ENCODE results near the gene UPK2. TPM values are rescaled to one million over a fixed set of nuclear protein-coding genes. Genes with fewer than 3 reads are reported as not detected.

Gene UPK2
- polyA plus RNA-seq, 3 donors from 2014 or later: 0.81 to 1.4 TPM; not detected in 1

DNA sequence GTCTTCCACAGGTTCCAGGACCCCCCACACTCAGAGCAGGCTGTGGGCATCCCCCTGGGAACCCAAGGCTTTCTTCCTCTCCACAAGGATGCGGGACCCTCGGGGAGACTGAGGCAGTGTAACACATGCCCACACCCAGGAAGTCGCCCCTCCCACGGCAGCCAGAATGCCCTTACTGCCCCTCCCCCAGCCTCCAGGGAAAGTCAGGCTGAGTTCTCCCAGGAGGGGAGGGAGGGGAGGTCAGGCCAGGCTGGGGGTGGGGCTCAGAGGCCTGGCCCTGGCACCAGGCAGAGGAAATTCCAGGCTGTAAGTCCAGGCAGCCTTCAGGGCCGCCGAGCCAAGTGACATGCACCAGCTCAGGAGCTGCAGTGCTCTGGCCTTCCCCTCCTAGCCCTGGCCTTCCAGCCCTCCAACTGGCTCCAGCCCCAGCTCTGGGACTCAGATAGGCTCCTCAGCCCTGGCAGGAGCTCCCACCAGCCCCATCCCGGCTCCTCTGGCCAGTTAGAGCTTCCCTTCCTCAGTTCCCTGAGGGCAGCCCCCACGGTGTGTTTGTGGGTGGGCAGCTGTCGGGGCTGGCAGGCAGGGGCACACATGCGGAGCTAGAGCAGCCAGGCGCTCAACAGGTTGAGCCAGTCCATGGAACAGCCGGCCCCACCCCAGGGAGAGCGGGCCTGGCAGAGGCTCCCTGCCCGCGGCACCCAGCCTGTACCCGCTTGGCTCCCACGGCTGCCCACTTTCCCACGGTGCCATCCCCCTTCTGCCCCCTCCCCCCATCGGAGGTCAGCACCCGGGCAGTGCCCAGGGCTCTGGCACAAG is 34.0 kb upstream of the UPK2 start:
- DNase-seq: no peak
- peak overlapping the region; percentile 92 to 99 (median 95) for H3K4me3 Mint-ChIP-seq

DNA sequence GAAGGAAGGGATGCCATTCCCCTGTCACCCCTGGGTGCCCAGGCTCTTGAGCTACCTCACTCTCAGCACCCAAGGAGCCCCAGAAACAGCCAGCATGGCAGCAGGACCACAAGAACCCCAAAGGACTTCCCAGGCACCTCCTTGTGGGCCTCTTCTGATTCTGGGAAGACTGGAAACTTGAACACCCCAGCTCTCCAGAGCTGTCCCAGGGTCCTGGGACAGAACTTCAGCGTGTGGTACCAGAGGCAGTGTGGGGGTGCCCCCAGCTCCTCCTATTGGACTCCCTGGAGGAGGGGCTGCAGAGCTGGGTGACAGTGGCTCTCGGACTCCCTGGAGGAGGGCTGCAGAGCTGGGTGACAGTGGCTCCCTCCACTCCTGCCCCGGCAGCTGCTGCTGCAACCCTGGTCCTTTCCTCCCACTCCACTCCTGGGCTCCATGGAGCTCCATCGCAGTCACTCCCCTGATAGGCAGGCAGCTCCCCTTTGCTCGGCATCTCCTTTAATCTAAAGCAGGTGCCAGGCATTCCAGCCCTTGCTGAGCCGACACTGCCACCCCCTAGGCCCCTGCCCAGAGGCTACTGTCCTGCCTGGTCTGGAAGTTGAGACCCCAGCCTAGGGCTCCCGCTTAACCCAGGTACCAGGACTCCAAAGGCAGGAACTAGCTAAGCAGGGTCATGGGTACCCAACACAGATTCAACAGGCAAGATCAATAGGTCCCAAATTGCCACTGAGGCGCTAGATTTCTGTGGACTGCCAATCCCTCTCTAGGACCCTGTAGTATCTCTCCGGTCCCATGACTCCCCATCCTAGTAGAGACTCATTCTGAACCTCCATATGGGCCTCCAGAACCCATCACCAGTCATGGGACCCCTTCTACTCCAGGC is 33.1 kb upstream of the UPK2 start:
- Mint-ChIP-seq H3K27me3 (ENCODE audit: low read depth in 3 of 3) (peaks cover 19 to 38% (median 24%) of the 10 kb centered on the region in 3 donors), H3K4me3 (peak overlapping the region; percentile 92 to 99 (median 95)), H3K27ac (peak overlapping the region; percentile 92 to 99 (median 96)), H3K4me1 (peaks cover 73 to 78% of the 10 kb centered on the region in 2 donors), H3K9me3 (peaks cover 0 to 6% (median 0%) of the 10 kb centered on the region in 6 donors), H3K36me3 (peaks cover 2 to 17% (median 12%) of the 10 kb centered on the region in 3 donors)
- DNase-seq: no peak

More for the DNA sequence above, 34.0 kb upstream of the UPK2 start:
- Mint-ChIP-seq H3K27me3 (ENCODE audit: low read depth in 3 of 3) (peaks cover 24 to 42% (median 31%) of the 10 kb centered on the region in 3 donors), H3K4me1 (peaks cover 73 to 78% of the 10 kb centered on the region in 2 donors), H3K36me3 (peaks cover 7 to 17% (median 12%) of the 10 kb centered on the region in 3 donors), H3K27ac (peak overlapping the region in 5 of 6 donors; percentile 45 to 99 (median 98)), H3K9me3 (peaks cover 0 to 6% (median 0%) of the 10 kb centered on the region in 6 donors)

DNA sequence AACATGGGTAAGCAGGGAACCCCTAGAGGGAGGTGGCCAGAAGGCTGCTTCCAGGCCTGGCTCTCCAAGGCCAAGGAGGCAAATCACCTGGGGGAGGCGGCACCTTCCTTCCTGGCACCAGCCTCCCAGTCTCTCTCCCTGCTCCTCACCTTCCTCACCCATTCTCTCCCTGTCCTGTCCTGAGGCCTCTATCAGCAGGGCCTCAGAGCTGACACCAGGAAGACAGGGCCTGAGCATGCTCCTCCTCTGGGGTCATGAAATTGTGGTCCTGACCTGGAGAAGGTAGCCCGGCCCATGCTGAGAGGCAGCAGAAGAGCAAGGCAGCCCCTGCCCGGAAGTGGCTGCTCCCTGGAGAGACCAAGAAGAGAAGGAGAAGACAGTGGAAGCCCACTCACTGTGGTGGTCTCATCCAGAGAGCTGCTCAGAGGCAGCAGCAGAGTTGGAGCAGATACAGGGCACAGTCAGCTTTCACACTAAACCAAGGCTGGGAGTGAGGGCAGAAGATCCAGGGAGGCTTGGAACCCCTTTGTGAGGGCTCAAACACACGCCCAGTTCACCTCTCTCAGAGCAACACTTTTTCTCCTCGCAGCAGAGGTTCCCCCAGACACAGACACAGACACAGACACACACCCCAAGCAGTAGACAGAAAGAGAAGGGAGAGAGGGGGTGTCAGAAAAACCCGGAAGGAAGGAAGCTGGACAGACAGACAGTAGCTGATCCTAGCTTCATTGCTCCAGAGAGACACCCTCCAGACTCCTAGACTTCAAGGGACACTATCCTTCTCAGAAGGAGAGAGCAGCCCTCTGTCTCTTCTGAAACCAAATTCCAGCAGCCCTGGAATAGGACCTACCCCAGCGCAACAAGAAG is 32.1 kb upstream of the UPK2 start:
- peaks cover 22 to 42% (median 26%) of the 10 kb centered on the region in 3 donors for H3K27me3 Mint-ChIP-seq (ENCODE audit: low read depth in 3 of 3)
- peak overlapping the region; percentile 92 to 99 (median 95) for H3K4me3 Mint-ChIP-seq
- peak; percentile 60 to 61 (median 60) for DNase-seq
- H3K27ac Mint-ChIP-seq: peak overlapping the region; percentile 92 to 99 (median 96)
- H3K36me3 Mint-ChIP-seq: peaks cover 2 to 17% (median 12%) of the 10 kb centered on the region in 3 donors
- H3K4me1 Mint-ChIP-seq: peaks cover 69 to 74% of the 10 kb centered on the region in 2 donors
- peaks cover 0 to 6% (median 0%) of the 10 kb centered on the region in 6 donors for H3K9me3 Mint-ChIP-seq

DNA sequence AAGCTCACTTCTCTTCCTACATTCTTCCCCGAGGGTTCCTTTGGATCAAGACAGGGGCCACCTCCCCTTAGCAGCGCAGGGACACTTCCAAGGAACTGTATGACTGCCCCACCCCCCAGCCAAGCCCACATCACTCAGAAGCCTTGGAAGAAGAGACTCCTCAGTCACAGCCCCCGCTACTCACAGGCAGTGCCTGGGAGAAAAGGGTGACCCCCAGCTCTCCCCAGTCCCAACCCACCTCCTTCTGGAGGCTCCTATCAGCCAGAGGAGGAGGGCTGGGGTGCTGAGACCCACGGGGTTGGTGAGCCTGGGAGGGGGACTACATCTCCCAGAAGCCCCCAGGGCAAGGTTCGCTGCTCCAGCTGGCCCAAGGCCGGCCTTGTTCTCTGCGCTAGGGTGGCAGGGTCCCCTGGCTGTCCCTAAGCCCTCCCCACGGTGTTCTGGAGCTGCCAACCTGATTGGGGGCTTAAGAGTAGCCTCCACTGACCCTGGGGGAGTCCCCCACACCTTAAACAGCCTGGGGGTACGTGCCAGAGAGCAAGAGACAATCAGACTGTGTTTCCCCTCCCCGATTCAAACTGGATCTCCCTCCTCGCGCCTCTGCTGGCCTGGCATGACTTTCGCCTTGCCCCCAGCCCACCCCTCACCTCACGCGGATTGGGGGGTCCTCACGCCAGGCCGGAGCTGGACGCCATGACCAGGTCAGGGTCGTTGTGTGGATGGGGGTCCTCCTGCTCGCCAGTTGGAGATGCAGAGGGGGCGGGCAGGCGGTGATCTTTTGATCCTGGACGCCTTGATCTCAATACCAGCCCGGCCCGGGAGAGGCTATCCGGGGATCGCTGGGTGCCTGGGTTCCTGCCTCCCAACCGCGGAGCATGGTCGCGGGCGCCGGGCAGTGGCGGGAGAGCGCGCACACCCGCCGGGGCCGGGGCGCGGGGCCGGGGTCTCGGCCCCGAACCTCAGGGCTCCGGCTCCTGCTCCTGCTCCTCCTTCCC is 31.2 kb upstream of the UPK2 start:
- peaks cover 0 to 6% (median 0%) of the 10 kb centered on the region in 6 donors for H3K9me3 Mint-ChIP-seq
- peak overlapping the region; percentile 92 to 99 (median 95) for H3K4me3 Mint-ChIP-seq
- H3K36me3 Mint-ChIP-seq: peaks cover 2 to 17% (median 12%) of the 10 kb centered on the region in 3 donors
- H3K4me1 Mint-ChIP-seq: peaks cover 60 to 67% of the 10 kb centered on the region in 2 donors
- peaks cover 22 to 46% (median 28%) of the 10 kb centered on the region in 3 donors for H3K27me3 Mint-ChIP-seq (ENCODE audit: low read depth in 3 of 3)
- peak overlapping the region; percentile 92 to 99 (median 96) for H3K27ac Mint-ChIP-seq
- DNase-seq: peak; percentile 42 to 51 (median 42)

DNA sequence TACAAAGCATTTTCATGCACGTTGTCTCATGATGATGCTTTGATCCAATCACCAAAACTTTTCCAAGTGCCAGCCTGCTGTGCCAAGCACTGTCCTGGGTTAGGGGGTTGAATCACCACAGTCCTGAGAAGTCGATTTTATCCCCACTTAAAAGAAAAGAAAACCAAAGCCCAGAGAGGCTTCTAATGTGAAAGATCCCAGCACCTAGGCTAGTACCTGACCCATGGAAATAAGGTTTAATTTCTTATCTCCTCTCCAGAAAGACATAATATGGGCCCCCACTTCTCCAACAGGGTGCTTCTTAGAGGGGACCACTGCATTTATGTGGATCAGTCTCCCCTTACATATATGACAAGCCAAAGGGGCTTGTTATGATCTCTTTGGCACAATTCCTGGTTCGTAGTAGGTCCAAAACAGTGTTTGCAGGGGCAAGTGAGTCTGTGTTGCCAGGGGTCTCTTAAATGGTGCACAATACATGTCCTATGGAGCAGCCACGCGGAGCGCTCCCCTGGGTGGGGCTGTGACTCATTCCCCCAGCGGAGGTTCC is 28.5 kb upstream of the UPK2 start:
- H3K9me3 Mint-ChIP-seq: peaks cover 0 to 6% (median 0%) of the 10 kb centered on the region in 6 donors
- H3K27ac Mint-ChIP-seq: peak overlapping the region; percentile 92 to 100 (median 98)
- peak overlapping the region; percentile 88 to 99 (median 97) for H3K4me3 Mint-ChIP-seq
- peaks cover 25 to 51% (median 29%) of the 10 kb centered on the region in 3 donors for H3K27me3 Mint-ChIP-seq (ENCODE audit: low read depth in 3 of 3)
- peaks cover 0 to 13% (median 8%) of the 10 kb centered on the region in 3 donors for H3K36me3 Mint-ChIP-seq
- no peak for DNase-seq
- peaks cover 54 to 57% of the 10 kb centered on the region in 2 donors for H3K4me1 Mint-ChIP-seq

DNA sequence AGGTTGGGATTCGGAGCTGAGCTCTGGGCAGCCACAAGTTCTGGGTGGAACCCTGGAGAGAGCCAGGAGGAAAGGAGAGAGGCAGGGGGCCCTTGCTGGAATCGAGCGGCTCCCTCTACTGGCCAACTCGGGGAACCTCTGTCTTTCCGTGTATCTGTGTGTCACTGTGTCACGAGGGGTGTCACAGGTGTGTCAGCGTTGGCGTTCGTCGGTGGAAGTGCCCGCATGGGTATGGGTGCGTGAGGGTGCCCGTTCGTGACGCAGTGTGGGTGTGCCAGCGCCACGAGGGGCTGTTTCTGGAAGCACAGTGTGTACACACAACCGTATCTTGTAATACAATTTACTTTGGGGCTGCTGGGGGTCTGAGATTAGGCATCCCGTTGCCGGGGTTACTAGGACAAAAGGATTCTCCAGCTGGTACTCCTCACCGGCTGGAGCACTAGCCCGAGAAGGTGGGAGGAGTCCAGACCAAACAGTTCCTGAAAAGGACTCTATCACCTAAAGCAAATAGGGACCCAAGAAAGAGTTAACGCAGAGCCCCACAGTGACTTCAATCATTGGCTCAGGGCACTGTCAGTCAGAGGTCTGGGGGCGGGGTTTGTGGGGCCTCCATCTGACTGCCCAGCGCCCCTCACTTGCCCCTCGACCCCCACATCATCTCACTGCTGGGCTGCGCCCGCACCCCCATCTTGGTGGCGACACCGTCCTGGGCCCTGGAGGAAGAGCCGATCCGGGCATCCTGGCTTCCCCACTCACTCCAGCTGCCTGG is 27.8 kb upstream of the UPK2 start:
- DNase-seq: peak; percentile 92 to 93 (median 92)
- H3K36me3 Mint-ChIP-seq: peaks cover 0 to 13% (median 8%) of the 10 kb centered on the region in 3 donors
- peaks cover 0 to 6% (median 0%) of the 10 kb centered on the region in 6 donors for H3K9me3 Mint-ChIP-seq
- peaks cover 25 to 48% (median 29%) of the 10 kb centered on the region in 3 donors for H3K27me3 Mint-ChIP-seq (ENCODE audit: low read depth in 3 of 3)
- H3K4me1 Mint-ChIP-seq: peaks cover 47 to 51% of the 10 kb centered on the region in 2 donors
- H3K4me3 Mint-ChIP-seq: peak overlapping the region; percentile 88 to 99 (median 97)
- H3K27ac Mint-ChIP-seq: peak overlapping the region; percentile 92 to 100 (median 98)

DNA sequence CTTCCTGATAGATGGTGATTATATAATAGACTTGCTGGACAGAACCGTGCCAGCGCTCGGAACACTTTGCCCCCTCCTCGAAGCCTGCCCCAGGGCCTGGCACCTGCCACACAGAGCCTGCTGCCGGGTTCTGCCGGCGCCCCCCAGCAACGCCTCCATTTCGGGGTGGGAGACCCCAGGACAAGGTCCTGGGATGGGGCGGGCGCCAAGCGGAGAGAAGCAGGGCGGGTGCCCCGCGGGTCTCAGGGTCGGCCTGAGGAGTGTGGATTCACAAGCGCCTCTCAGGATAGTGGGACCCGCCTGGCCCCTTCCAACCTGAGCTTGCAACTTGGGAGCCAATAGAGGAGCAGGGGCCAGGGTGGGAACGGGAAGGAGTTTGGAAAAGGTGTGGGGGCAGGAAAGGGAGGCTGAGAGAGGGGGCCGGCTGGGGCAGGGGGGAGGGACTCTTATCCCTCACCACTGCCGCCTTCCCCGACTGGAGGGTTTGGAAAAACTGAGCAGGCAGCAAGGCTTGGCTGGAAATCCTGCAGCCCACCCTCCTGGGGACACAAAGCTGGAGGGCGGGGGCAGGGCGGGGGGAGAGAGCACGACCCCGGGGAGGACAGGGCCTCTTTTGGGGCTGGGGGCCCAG is 27.1 kb upstream of the UPK2 start:
- Mint-ChIP-seq H3K4me1 (peaks cover 40 to 44% of the 10 kb centered on the region in 2 donors), H3K36me3 (peaks cover 0 to 10% (median under 1%) of the 10 kb centered on the region in 3 donors), H3K27ac (peak overlapping the region; percentile 92 to 100 (median 98)), H3K4me3 (peak overlapping the region; percentile 88 to 99 (median 97)), H3K27me3 (ENCODE audit: low read depth in 3 of 3) (peaks cover 22 to 47% (median 29%) of the 10 kb centered on the region in 3 donors), H3K9me3 (peaks cover 0 to 6% (median 0%) of the 10 kb centered on the region in 6 donors)
- DNase-seq: peak in 1 of 3 donors; percentile 57

DNA sequence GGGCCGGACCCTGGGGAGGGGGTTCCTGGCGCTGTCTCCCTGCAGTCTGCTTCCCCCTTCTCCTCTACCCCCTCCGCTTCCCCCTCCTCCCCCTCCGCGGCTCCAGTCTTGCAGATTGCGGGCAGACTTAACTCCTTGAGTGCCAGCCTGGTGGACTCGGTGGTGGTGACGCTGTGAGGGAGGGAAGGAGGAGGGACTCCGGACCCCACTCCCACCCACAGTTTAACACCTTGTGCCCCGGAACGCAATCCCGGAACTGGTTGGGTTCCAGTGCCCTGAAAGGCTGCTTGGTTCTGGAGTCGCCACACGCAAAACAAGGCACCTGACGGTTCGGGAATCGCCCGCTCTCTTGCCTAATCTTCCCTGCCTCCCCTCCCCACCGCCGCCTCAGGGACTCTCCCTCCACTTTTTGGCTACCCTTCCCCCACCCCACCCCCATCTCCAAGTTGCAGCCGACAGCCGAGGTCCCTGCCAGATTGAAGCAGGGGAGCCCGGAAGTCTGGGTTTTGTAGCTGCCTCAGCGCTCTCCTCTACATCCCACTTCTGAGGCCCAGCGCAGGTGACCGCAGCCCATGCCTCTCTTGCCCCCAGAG is 26.5 kb upstream of the UPK2 start:
- Mint-ChIP-seq H3K27me3 (ENCODE audit: low read depth in 3 of 3) (peaks cover 16 to 41% (median 27%) of the 10 kb centered on the region in 3 donors), H3K4me1 (peaks cover 34 to 39% of the 10 kb centered on the region in 2 donors), H3K4me3 (peak overlapping the region; percentile 87 to 99 (median 97)), H3K27ac (peak overlapping the region; percentile 89 to 99 (median 97)), H3K36me3 (peaks cover 0 to 5% (median 0%) of the 10 kb centered on the region in 3 donors), H3K9me3 (peaks cover 0 to 6% (median 0%) of the 10 kb centered on the region in 6 donors)
- peak; percentile 74 to 77 (median 76) for DNase-seq

DNA sequence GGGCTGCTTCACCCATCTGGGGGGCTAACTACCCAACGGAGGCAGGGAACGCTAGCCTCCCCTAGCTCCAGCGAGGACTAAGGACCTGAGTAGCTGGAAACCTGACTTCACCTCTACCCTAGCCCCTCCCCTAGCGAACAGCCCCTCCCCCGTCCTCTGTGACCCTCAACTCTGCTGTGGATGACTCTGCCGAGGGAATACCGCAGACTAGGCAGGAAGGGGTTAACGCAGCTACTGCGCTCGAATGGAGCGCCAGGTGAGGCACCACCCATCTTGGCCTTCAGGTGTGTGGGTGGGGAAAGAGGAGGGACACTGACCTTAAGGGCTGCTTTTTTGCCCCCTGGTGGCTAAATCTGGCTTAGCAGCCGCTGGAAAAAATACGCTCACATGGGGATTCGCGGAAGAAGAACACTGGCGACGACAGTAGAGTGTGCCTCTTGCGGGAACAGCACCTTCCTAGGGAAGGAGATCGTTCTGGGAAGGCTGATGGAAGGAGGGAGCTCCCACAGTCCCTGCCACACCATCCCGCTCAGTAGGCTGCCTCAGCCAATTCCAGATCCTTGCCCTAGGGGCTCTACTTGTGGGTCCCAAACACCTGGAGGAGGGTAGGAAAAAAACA is 25.9 kb upstream of the UPK2 start:
- Mint-ChIP-seq H3K4me3 (peak overlapping the region; percentile 87 to 99 (median 97)), H3K4me1 (peaks cover 34 to 39% of the 10 kb centered on the region in 2 donors), H3K27me3 (ENCODE audit: low read depth in 3 of 3) (peaks cover 15 to 41% (median 27%) of the 10 kb centered on the region in 3 donors), H3K9me3 (peaks cover 0 to 6% (median 0%) of the 10 kb centered on the region in 6 donors), H3K36me3 (peaks cover 0 to 5% (median 0%) of the 10 kb centered on the region in 3 donors), H3K27ac (peak overlapping the region; percentile 89 to 99 (median 97))
- DNase-seq: peak; percentile 80 to 82 (median 81)

DNA sequence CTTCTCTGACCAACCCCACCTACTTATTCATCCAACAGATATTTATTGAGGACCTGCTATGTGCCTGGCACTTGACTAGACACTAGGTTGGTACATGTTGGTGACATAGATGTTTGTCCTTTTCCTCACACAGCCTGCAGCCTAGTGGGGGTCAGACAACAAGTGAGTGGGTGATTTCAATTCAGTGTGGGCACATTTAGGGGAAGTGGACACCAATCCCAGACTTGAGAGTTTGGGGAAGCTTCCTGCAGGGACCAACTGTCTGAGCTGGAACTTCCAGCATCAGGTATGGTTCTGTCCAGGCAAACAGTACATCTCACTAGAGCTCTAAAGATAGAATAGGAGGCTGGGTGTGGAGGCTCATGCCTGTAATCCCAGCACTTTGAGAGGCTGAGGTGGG is 24.5 kb upstream of the UPK2 start:
- DNase-seq: no peak
- Mint-ChIP-seq H3K36me3 (no peaks in the 10 kb centered on the region), H3K4me1 (peaks cover 28 to 34% of the 10 kb centered on the region in 2 donors), H3K4me3 (peak overlapping the region in 1 of 5 donors; percentile 7), H3K27ac (peak overlapping the region in 5 of 6 donors; percentile 16 to 98 (median 50)), H3K27me3 (ENCODE audit: low read depth in 3 of 3) (peaks cover 8 to 31% (median 22%) of the 10 kb centered on the region in 3 donors), H3K9me3 (peaks cover 0 to under 1% (median 0%) of the 10 kb centered on the region in 6 donors)

Data from immature natural killer cell (primary cell).